SJSA1 (cell line): ENCODE results near the gene MYT1. TPM values are rescaled to one million over a fixed set of nuclear protein-coding genes. Genes with fewer than 3 reads are reported as not detected.
"Not testable (repeated sequence)": the region's sequence is repeated elsewhere in the genome, so short reads cannot be mapped to it uniquely, and the experiment has no call there.

Experiments used
- DNase-seq, 2 experiments: peaks; one replicate each; pipeline ENCODE4 v3.0.0-alpha.2; 2015 to 2020; ENCODE audit warnings: low spot score in 2 of 2, low read depth in 1 of 2
- H3K27ac ChIP-seq: fragments of 250-450 bp; sonication (Bioruptor Pico); 2 replicates; pipeline ENCODE4 v1.5.1; 2020; ENCODE audit warnings: mild to moderate bottlenecking, moderate library complexity
- H3K27me3 ChIP-seq: fragments of 250-450 bp; sonication (Bioruptor Pico); replicated peaks from 2 replicates; pipeline ENCODE4 v1.5.1; 2020; ENCODE audit warnings: mild to moderate bottlenecking, moderate library complexity
- H3K36me3 ChIP-seq: fragments of 250-450 bp; sonication (Bioruptor Pico); 2 replicates; pipeline ENCODE4 v1.5.1; 2020; ENCODE audit warnings: mild to moderate bottlenecking
- H3K4me1 ChIP-seq: fragments of 250-450 bp; sonication (Bioruptor Pico); replicated peaks from 2 replicates; pipeline ENCODE4 v1.6.1; 2021; ENCODE audit warnings: mild to moderate bottlenecking
- H3K4me3 ChIP-seq: fragments of 250-450 bp; sonication (Bioruptor Pico); 2 replicates; pipeline ENCODE4 v1.5.1; 2020; ENCODE audit warnings: mild to moderate bottlenecking
- H3K9me3 ChIP-seq: fragments of 250-450 bp; sonication (Bioruptor Pico); replicated peaks from 2 replicates; pipeline ENCODE4 v1.5.1; 2020; ENCODE audit warnings: mild to moderate bottlenecking
- total RNA-seq: library from RNA; depleted of rRNA; stranded (reverse); fragments of >200 nt; shearing (Covaris generic); gene quantifications from 2 replicates; pipeline ENCODE4 v1.2.3, GENCODE V29; 2014; rRNA removed

MYT1 gene
- not detected in 2 replicates for total RNA-seq

GRCh38 chr20:64164123-64164836 lies at the start of gene MYT1:
MYT1 (plus strand) TSS chr20:64164452; CDS start chr20:64198862, 34,410 bp downstream.
- Histone ChIP-seq H3K4me1 (no peaks in the 10 kb centered on the region), H3K27ac (no peak within 1 kb of the TSS), H3K9me3 (no peaks in the 10 kb centered on the region), H3K36me3 (no peaks in the 10 kb centered on the region), H3K4me3 (no peak within 1 kb of the TSS), H3K27me3 (peaks cover 62% of the 10 kb centered on the region)
- no peak for DNase-seq

- Histone ChIP-seq H3K27ac (no peak overlapping the region), H3K27me3 (peaks cover 22% of the 10 kb centered on the region), H3K4me1 (peaks cover 1% of the 10 kb centered on the region; the same call in 1 of the 2 replicates), H3K4me3 (no peak overlapping the region), H3K36me3 (no peaks in the 10 kb centered on the region), H3K9me3 (no peaks in the 10 kb centered on the region)
- DNase-seq: no peak
Observed at GRCh38 chr20:64115171-64115911, 48.9 kb upstream of the MYT1 start.

GRCh38 chr20:64116016-64116415 lies 48.2 kb upstream of the MYT1 start:
- Histone ChIP-seq H3K27me3 (peaks cover 20% of the 10 kb centered on the region), H3K4me3 (no peak overlapping the region), H3K4me1 (peaks cover 4% of the 10 kb centered on the region; the same call in 1 of the 2 replicates), H3K9me3 (no peaks in the 10 kb centered on the region), H3K27ac (no peak overlapping the region), H3K36me3 (no peaks in the 10 kb centered on the region)
- no peak for DNase-seq

GRCh38 chr20:64116541-64117431 lies 47.5 kb upstream of the MYT1 start:
- H3K27ac ChIP-seq: no peak overlapping the region
- no peak overlapping the region for H3K4me3 ChIP-seq
- H3K36me3 ChIP-seq: no peaks in the 10 kb centered on the region
- DNase-seq: peak in 1 of 2 experiments; percentile 42
- no peaks in the 10 kb centered on the region for H3K9me3 ChIP-seq
- peaks cover 4% of the 10 kb centered on the region; the same call in 1 of the 2 replicates for H3K4me1 ChIP-seq
- H3K27me3 ChIP-seq: peaks cover 24% of the 10 kb centered on the region

- H3K27me3 ChIP-seq: peaks cover 24% of the 10 kb centered on the region
- peak in 1 of 2 experiments; percentile 4 for DNase-seq
- H3K9me3 ChIP-seq, H3K36me3 ChIP-seq, H3K27ac ChIP-seq, H3K4me1 ChIP-seq, H3K4me3 ChIP-seq: not testable (repeated sequence)
Observed at GRCh38 chr20:64117432-64117777, 46.8 kb upstream of the MYT1 start.

- Histone ChIP-seq H3K27ac (no peak overlapping the region), H3K9me3 (no peaks in the 10 kb centered on the region), H3K4me3 (no peak overlapping the region), H3K4me1 (peaks cover 4% of the 10 kb centered on the region; the same call in 1 of the 2 replicates), H3K27me3 (peaks cover 17% of the 10 kb centered on the region), H3K36me3 (no peaks in the 10 kb centered on the region)
- DNase-seq: peak in 1 of 2 experiments; percentile 30
Observed at GRCh38 chr20:64119301-64119680, 45.0 kb upstream of the MYT1 start.

GRCh38 chr20:64119681-64120341 lies 44.4 kb upstream of the MYT1 start:
- H3K9me3 ChIP-seq: no peaks in the 10 kb centered on the region
- H3K27ac ChIP-seq: no peak overlapping the region
- no peak overlapping the region for H3K4me3 ChIP-seq
- H3K4me1 ChIP-seq: peaks cover 4% of the 10 kb centered on the region; the same call in 1 of the 2 replicates
- H3K27me3 ChIP-seq: peaks cover 19% of the 10 kb centered on the region
- H3K36me3 ChIP-seq: no peaks in the 10 kb centered on the region
- DNase-seq: peak in 1 of 2 experiments; percentile 31

GRCh38 chr20:64121586-64121985 lies 42.7 kb upstream of the MYT1 start:
- H3K36me3 ChIP-seq: no peaks in the 10 kb centered on the region
- H3K9me3 ChIP-seq: no peaks in the 10 kb centered on the region
- no peak for DNase-seq
- H3K27me3 ChIP-seq: peaks cover 19% of the 10 kb centered on the region
- no peak overlapping the region for H3K27ac ChIP-seq
- H3K4me1 ChIP-seq: peaks cover 4% of the 10 kb centered on the region; the same call in 1 of the 2 replicates
- H3K4me3 ChIP-seq: no peak overlapping the region

GRCh38 chr20:64122927-64123326 lies 41.3 kb upstream of the MYT1 start:
- not testable (repeated sequence) for H3K4me1 ChIP-seq, H3K4me3 ChIP-seq, H3K27ac ChIP-seq, H3K36me3 ChIP-seq, H3K9me3 ChIP-seq
- peaks cover 19% of the 10 kb centered on the region for H3K27me3 ChIP-seq
- DNase-seq: peak in 1 of 2 experiments; percentile 1

GRCh38 chr20:64123517-64123916 lies 40.7 kb upstream of the MYT1 start:
- not testable (repeated sequence) for H3K36me3 ChIP-seq, H3K27ac ChIP-seq, H3K4me1 ChIP-seq, H3K4me3 ChIP-seq, H3K9me3 ChIP-seq, DNase-seq
- peaks cover 19% of the 10 kb centered on the region for H3K27me3 ChIP-seq

GRCh38 chr20:64129146-64129782 lies 35.0 kb upstream of the MYT1 start:
- H3K9me3 ChIP-seq: no peaks in the 10 kb centered on the region
- H3K4me3 ChIP-seq: no peak overlapping the region
- H3K27ac ChIP-seq: no peak overlapping the region
- peaks cover 4% of the 10 kb centered on the region for H3K27me3 ChIP-seq
- DNase-seq: peak in 1 of 2 experiments; percentile 37
- no peaks in the 10 kb centered on the region for H3K4me1 ChIP-seq
- no peaks in the 10 kb centered on the region for H3K36me3 ChIP-seq

GRCh38 chr20:64130271-64130670 lies 34.0 kb upstream of the MYT1 start:
- DNase-seq: peak in 1 of 2 experiments; percentile 15
- Histone ChIP-seq H3K4me3 (no peak overlapping the region), H3K9me3 (no peaks in the 10 kb centered on the region), H3K4me1 (no peaks in the 10 kb centered on the region), H3K27ac (no peak overlapping the region), H3K27me3 (no peaks in the 10 kb centered on the region), H3K36me3 (no peaks in the 10 kb centered on the region)

- Histone ChIP-seq H3K27me3 (no peaks in the 10 kb centered on the region), H3K4me1 (no peaks in the 10 kb centered on the region), H3K9me3 (no peaks in the 10 kb centered on the region), H3K4me3 (no peak overlapping the region), H3K36me3 (no peaks in the 10 kb centered on the region), H3K27ac (no peak overlapping the region)
- DNase-seq: peak in 1 of 2 experiments; percentile 28
Observed at GRCh38 chr20:64130876-64131275, 33.4 kb upstream of the MYT1 start.
